Fibroblast of mammary gland (primary cell): Measurements from ENCODE around the gene URB1.

Experiments
- DNase-seq: peaks from one replicate; pipeline ENCODE4 v3.0.0-alpha.2; 2010; ENCODE audit warnings: low read depth
- H3K4me3 ChIP-seq: 2 replicates; pipeline ENCODE4 v1.5.1; 2011; ENCODE audit warnings: low read depth, mild to moderate bottlenecking, low read length, moderate library complexity; ENCODE audit not compliant: control insufficient read depth
- TF ChIP-seq, protein P1 (sequence below): conservative IDR thresholded peaks from 2 replicates; pipeline ENCODE4 v1.5.1; 2011; ENCODE audit warnings: low read depth, low read length, inconsistent platforms; ENCODE audit not compliant: control insufficient read depth, insufficient read depth

Gene URB1

DNA sequence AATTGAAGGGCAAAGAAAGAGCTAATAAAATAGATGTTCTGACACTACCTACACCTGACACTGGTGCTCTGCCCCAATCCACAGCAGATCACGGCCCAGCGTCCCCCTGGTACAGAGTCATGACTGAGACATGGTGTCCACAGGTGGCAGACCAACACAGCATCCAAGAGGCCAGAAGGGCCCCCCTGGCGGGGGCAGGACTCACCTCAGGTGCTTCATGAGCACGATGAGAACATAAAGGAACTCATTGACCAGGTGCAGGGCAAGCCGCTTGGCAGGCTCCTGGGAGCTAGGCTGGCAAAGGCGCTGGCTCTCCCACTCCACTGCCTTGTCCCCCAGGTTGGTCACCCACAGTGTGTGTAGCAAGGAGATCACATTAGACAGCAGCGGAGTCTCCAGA is 73.8 kb downstream of the URB1 start:
- no peak for DNase-seq
- TF ChIP-seq, protein P1, sequence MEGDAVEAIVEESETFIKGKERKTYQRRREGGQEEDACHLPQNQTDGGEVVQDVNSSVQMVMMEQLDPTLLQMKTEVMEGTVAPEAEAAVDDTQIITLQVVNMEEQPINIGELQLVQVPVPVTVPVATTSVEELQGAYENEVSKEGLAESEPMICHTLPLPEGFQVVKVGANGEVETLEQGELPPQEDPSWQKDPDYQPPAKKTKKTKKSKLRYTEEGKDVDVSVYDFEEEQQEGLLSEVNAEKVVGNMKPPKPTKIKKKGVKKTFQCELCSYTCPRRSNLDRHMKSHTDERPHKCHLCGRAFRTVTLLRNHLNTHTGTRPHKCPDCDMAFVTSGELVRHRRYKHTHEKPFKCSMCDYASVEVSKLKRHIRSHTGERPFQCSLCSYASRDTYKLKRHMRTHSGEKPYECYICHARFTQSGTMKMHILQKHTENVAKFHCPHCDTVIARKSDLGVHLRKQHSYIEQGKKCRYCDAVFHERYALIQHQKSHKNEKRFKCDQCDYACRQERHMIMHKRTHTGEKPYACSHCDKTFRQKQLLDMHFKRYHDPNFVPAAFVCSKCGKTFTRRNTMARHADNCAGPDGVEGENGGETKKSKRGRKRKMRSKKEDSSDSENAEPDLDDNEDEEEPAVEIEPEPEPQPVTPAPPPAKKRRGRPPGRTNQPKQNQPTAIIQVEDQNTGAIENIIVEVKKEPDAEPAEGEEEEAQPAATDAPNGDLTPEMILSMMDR: no peak
- no peak overlapping the region for H3K4me3 ChIP-seq

DNA sequence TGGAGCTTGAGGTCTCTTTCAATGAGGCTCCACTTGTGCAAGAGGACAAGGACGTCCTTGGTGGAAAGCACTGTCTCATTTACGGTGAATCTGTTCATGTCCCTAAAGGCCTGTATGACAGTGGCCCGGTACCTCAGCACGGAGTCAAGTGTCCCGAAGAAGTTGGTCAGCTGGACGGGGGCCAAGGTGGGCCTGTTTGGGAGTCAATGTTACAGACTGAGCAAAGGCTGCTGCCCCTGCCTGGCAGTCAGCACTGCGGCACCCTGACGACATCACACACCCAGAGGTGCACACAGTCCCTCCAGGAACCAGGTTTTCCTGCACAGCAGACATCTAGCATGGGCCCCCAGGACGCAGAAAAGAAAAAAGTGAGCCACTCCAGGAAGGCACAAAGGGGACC is 75.1 kb downstream of the URB1 start:
- no peak for DNase-seq
- H3K4me3 ChIP-seq: no peak overlapping the region
- TF ChIP-seq, protein P1: no peak

DNA sequence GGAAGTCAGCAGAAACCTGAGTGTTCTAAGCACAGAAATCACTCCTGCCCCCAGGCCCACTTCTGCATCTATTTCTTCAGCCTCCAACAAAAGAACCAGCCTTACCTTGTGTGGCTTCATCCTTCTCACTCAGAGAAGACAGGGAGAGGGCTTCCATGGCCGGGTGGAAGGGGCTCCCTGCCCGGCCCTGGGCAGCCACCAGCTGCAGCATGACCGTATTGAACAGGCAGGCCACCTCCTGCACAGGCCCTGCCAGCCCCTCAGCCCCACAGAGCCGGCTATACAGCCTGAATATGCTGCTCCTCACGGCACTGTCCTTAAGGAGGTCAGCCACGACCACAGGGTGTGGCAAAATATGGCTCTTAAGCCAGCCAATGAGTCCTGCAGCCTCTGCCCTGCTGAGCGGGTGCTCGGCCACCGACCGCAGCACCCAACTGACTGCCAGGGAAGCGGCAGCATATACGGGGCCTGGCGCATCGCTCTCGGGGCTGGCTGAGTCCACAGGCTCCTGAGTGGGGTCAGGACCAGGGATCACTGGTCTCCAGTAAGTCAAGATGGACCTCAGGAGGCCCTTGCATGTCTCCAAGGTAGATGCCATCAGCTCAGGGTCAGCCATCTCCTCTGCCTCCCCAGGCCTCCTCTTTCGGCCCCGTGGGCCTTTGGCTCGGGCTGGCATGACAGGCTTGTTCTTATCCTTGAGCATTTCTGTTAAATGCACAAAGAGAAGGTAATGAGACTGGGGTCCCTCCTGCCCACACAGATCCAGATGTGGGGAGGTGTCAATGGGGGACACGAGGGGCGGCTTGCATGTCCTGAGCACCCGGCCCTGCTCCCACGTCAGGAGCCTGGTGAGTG is 76.2 kb downstream of the URB1 start:
- H3K4me3 ChIP-seq: no peak overlapping the region
- DNase-seq: no peak
- TF ChIP-seq, protein P1: no peak

DNA sequence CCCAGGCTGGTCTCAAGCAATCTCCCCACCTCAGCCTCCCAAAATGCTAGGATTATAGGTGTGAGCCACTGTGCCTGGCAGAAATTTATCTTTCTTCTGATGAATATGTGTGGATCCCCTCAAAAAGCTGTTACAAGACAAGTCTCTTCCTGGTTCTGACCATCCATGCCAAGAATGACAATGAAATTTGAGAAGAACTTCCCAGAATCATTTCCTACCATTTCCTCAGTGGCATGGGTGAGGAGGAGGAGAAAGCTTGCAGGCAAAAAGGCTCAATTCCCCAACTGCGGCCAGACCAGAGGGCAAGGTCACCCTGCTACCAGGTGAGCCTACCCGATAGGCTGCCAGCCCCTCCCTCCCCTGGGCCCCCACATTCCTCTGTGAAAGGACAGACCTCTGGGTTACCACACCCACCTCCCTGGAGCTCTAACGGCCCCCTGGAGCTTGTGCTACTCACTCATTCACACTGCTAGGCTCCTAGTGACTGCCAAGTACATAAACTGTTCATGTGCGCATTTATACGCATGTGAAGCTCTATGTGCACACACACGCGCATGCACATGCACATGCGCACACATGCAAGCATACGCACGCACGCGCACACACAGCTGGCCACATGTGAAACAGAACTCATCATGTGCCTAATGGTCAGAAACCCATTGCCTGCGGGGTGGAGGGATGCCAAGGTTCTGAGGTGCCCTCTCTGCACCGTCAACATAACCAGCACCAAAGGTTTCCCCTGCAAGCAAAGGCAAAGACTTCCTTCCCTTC is 77.1 kb downstream of the URB1 start:
- H3K4me3 ChIP-seq: no peak overlapping the region
- DNase-seq: no peak
- TF ChIP-seq, protein P1: no peak

DNA sequence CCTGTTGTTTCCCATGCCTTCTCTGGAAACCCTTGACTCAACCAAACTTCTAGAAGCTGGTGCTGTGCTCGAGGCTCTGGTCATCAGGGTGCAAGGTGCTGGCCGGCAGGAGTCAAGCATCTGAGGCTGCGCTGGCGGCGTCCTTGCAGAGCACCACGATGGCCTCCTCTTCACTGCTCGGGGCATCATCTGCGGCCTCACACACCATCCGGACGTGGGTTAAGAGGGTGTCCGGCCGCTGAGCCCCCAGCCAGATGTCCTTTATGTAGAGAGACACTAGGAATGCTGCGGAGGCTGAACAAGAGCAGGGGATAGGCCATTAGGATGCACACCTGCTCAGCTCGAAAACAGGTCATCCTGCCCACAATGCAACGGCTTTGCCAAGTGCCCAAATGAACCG is 78.0 kb downstream of the URB1 start:
- no peak for DNase-seq
- TF ChIP-seq, protein P1: no peak
- no peak overlapping the region for H3K4me3 ChIP-seq

DNA sequence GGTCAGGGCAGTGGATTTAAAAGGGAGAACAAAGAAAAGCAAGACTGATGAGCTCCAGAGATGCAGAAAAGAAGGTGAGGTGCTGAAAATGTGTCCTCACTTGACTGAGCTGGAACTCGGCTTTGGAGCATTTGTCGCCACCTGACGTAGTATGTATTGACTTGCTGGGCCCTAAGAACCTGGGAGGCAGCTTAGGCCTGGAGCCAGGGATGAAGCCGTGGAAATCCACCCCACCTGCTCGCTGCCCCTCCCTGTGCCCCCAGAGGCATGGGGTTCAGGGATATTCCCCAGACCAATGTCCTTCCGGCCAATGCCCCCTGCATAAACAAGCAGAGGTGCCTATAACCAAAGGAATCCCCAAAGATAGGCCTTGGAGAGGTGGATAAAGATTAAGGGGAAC is 79.8 kb downstream of the URB1 start:
- TF ChIP-seq, protein P1: no peak

More for the DNA sequence above, 79.8 kb downstream of the URB1 start:
- H3K4me3 ChIP-seq: no peak overlapping the region
- no peak for DNase-seq
